Activated T-cell treated with anti-CD3 and anti-CD28 coated beads for 24 hours (primary cell): ENCODE results near the gene MYOD1.

Experiments
- DNase-seq: peaks from one replicate; pipeline ENCODE4 v3.0.0-alpha.2; 2020; ENCODE audit warnings: low read depth

The MYOD1 gene

DNA sequence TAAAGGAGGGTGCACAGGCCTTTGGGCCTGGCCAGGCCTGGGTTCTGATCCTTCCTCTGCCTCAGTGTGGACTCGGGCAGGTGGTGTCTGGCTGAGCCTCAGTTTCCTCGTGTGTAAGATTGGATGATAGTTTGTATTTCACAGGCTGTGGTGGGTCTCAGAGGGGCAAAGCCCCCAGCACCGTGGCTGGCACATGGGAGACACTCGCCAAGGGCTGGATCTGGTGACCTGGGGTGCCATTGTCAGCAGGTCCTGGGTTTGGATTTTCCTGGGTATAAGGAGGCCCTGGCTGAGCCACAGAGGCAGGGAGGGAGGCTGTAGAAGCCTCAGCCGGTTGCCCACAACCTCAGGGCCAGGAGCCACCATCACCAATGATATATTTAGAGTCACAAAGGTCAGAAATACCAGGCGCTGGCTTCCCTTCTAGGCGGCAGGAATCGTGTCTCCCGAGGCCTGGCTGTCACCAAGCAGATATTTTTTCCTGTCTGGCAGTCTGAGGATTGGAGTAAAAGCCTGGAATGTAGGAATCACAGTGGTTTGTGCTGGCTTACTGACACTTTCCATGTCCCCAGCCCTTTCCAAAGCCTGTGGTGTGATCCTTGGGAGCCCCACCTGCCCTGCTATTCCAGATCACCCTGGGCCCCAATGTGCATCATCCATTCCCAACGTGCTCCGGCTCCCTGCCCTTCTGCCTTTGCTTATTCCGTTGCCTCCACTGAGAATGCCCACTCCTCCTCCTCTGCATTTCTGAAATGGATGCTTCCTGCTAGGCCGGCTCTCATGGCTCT lies 30.8 kb downstream of the MYOD1 start:
- DNase-seq, result no peak

GRCh38 chr11:17750801-17751165 lies 31.4 kb downstream of the MYOD1 start:
- DNase-seq, result no peak

DNA sequence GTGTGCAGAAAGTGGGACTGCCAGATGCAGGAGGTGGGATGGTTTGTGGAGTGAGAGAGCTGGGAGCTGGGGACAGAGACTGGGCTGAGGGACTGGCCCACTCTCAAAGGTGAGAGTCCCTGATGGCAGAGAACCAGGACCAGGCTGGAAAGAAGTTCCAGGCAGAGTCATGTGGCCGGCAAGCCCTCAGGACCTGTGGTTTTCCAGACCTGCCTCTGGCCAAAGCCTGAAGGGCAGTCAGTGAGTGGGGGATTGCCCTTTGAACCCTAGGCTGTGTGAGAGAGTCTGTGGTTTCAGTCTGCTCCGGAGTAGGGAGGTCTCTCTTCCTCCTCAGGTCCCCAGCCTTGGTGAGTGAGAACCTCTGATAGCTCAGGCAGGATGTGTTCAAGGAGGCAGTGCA lies 32.2 kb downstream of the MYOD1 start:
- no peak for DNase-seq

GRCh38 chr11:17752144-17752543 lies 32.8 kb downstream of the MYOD1 start:
- no peak for DNase-seq

DNA sequence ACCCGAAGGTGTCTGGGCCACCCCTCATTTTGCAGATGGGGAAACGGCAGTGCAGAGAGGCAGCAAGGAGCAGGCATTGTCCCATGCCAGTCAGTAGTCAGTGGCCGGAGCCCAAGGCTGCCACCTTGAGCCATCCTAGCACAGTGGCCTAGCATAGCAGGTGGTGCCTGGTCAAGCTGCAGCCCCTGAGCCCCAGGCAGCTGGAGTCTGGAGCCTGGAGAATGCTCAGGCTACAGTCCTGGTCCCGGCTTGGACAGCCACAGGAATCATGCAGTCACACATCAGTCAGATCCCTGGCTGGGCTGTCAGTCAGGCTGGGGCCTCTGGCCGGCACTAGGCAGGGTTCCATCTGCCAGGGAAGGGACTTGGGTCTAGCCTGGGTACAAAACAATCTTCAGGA lies 33.8 kb downstream of the MYOD1 start:
- DNase-seq, result no peak

DNA sequence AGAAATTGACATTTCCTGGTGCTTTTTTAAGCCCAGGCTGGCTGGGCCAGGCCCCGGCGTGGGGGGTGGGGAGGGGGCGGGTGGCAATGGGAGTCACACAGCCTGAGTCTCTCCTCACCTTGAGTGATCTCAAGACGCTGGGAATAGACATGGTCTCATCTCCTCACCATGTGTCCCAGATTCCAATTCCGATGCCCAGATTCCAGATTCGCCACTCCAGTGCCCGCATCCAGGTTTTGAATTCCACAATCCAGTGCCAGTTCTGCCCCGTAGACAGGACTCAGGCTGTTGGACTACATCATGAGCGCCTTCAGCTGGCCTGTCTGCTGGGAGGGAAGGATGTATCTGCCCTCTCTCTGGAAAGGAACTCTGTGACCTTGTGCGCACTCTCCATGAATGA lies 34.3 kb downstream of the MYOD1 start:
- no peak for DNase-seq

DNA sequence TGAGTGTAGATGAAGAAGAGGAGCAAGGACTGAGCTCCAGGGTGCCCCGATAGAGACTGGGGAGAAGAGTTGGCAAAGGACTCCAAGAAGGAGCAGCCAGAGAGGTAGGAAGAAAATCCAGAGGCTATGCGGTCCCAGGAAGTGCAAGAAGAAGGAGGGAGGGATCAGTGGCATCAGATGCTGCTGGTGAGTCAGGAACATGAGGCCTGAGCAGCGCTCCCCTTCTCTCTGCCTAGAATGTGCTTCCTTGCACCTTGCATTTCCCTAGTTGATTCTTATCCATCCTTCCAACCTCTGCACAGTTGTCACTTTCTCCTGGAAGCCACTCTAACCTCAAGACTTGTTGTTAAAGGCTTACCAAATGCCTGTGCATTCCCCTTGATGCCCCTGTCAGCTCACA lies 36.5 kb downstream of the MYOD1 start:
- DNase-seq, result no peak

DNA sequence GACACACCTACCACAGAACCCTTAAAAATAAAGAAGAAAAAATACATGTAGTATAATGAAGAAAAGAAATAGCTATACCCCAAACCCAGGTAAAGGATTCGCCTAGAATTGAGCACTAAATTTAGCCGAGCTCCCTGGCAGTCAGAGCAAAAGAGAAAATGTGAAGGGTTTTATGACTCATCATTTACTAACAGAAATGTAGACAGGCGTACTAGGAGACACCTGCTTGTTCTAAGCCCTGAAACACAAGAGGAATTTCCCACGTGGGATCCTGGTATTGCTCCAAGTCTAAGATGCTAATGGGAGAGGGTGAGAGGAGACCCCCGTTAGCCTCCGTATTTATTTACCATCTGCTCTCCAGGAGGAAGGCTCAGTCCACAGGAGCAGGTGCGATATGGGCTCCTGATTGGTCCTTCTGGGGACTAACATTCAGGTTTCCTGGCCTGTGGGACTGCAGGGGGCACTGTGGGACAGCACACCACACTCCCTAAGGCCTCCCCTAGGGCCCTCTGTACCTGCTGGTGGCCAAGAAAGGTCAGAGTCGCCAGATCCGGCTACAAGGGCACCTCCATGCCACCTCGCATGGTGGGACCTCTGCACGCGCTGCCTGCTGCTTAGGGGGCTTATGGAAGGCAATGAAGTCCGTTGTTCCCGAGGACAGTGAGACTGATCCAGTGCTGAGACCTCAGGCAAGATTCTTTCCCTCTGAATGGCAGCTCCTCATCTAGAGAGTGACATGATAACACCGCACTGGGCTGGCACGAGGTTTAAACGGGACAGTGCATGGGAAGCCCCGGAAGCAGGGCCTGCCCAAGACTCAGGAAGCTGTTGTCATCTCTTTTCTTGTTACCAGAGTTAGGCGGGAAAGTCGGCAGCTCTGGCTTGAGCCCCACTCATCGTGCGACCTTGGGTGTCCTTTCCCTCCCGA lies 41.0 kb downstream of the MYOD1 start:
- DNase-seq, result no peak

GRCh38 chr11:17762309-17762974 lies 43.1 kb downstream of the MYOD1 start:
- no peak for DNase-seq

DNA sequence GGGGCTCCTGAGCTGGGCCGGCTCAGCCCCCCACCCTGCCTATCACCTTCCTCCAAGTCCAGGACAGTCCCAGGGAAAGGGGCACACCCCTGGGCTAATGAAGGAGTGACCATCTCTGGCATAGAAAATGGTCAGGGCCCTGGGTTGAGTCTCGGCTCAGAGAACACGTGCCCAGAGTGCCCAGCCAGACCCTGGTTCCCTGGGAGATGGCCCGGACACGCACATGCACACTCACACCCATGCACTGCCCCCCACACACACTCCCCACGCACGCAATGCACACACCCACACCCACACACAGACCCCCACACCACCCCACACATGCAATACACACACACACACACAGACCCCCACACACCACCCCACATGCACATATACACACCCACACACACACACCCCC lies 43.9 kb downstream of the MYOD1 start:
- DNase-seq, result no peak

GRCh38 chr11:17763703-17764102 lies 44.3 kb downstream of the MYOD1 start:
- DNase-seq, result no peak

DNA sequence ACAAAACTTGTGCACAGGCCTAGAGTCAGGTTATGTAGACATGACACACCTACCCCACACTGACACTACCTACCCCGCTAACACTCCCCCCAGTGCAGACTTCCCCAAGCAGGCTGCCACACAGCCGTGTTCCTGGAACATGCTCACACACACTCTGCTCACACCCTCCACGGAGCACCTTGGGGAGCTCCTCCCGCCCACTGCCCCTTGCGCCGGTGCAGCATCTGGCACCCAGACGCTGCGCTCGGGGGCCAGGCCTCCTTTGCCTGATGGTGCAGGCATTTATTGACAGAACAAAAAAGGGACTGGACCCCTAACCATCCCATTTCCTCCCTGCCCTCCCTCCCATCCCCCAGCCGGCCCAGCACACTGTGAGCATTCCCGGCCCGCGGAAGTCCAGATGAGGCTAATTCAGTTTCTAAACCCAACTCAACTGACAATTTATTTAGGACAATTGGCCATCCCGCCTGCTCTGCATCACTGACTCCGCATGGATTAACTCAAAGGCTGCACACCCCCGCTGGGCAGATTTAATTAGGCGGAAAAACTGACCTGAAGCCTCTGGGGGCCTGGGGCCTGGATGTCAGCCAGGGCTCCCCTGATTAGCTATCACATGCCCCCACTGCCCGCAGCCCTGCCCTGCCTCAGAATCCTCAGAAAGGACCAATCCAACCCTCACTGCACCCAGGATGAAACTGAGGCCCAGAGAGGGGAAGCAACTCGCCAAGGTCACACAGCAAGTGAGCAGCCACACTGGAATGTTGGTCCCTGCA lies 45.3 kb downstream of the MYOD1 start:
- no peak for DNase-seq

GRCh38 chr11:17765356-17766072 lies 46.1 kb downstream of the MYOD1 start:
- DNase-seq, result no peak

- DNase-seq, result no peak
Observed at GRCh38 chr11:17766073-17766359, 46.6 kb downstream of the MYOD1 start.

DNA sequence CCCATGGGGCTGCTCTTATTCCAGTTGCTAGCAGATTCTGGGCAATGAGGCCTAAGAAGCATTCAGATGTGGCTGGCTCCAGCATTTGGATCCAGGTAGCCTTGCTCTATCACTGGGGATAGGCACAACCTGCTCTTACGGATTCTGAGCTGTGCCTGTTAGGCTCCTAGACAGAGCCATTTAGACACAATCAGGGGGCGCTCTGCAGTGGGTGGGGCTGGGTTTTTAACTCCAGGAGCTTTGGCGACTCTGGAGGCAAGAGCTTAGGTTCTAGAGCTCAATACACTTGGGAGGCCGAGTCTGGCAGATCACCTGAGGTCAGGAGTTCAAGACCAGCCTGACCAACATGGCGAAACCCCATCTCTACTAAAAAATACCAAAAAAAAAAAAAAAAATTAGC lies 47.2 kb downstream of the MYOD1 start:
- DNase-seq, result no peak

DNA sequence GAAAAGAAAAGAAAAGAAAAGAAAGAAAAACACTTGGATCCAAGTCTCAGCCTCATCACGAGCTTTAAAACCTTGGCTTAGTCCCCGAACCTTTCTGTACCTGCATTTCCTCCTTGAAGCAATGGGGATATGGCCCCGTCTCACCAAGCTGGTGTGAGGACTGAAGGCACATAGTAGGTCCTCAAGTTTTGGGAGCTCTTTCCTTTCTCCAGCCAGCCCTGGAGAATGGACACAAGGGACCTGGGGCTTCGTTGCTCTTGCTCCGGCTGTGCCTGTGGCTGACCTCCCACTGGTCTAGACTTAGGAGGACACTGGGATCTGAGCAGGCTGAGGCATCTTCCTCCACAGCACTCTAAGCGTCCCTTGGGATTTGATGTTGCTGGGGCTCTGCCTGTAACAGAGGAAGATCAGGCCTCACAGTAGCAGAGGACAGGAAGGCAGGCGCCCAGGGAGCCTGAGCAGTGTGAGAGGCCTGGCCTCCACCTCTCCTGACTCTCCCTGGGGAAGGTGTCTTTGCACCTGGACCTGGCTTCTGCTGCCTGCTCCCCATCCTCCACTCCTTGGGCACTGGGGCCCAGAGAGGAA lies 48.0 kb downstream of the MYOD1 start:
- DNase-seq, result no peak

GRCh38 chr11:17767914-17768313 lies 48.5 kb downstream of the MYOD1 start:
- DNase-seq, result no peak

GRCh38 chr11:17768547-17768946 lies 49.2 kb downstream of the MYOD1 start:
- DNase-seq, result no peak

- DNase-seq, result no peak
Observed at GRCh38 chr11:17769218-17769617, 49.8 kb downstream of the MYOD1 start.

DNA sequence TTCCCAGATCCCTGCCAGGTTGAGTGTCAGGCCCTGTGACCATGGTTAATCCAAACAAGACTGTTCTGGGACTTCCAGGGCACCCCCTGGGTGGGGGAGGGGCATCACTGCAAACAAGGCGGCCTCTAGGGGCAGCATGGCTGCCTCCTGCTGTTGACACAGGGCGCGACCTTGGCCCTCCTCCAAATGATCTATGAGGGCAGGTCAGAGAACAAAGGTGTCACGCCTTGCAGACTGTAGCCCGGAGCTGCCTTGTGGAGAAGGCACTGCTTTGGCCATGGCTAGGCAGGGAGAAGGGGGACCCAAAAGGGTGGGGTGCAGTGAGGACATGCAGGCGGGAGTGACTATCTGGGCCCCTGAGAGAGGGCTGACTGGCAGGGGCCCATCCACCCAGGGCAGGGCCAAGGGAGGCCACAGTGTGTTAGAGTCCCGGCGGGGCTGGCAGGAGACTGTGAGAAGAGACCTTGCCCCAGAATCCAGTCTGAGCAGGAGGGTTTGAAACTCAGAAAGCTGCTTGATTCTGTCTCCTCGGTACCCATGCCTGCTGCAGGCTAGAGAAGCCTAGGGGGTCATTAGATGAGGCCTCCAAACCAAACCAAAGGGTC lies 50.8 kb downstream of the MYOD1 start:
- no peak for DNase-seq

DNA sequence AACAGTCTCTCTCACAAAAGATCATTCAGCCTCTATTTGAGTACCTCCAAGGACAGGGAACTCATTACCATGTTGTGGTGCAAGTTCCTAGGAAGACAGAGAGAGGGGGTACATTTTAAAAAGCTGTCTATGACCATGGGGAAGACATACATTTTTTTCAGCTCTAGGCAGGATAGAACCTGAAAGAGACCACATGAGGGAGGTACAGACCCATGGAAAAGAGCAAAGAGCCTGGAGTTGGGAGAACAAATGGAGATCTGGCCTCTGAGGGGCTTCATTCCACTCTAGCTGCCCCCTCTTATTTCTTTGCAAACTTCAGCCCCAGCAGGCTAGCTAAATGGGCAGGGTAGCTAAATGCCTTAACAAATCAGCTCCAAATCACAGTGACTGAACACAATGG lies 51.5 kb downstream of the MYOD1 start:
- no peak for DNase-seq
